ENCODE data around the gene CYTH1.

The CYTH1 gene

DNA sequence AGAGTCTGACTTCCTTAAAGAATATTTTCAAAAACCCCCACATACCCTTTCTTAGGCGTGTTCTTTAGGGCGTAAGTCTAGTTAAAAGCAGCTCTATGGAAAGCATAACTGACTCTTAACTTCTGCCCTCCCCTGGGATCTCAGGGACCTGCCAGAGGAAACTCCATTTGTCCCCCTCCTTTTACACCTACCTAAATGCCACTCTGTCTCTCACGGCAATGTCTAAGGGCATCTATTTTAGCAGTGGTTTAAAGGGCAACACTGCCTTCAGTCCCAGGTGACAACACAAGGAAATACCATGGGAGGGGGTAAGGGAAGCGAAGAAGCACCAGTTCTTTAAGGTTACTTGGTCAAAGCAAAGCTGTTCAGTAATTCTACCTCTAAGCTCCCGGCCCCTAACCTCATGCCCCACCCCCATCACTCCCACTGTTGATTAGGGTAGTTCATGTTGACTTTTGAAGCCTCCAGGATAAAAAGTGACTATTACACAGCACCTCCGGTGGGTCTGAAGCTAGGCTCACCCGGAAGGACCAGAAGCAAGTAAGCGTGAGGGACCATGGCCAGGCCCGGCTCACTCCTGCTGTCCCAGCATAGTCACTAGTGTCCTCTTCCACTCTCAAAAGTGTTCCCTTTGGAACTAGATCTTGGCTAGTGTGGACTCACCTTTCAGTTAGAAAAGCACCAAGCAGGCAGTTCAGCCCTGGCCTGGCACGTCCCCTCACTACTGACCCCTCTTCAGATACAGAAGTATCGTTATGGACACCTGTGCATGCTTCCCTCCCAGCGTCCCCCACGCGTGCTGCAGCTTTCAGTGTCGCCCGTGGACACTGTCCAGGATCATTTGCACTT lies 47.1 kb downstream of the CYTH1 start:
- no peak for DNase-seq
- TF ChIP-seq, protein P1, sequence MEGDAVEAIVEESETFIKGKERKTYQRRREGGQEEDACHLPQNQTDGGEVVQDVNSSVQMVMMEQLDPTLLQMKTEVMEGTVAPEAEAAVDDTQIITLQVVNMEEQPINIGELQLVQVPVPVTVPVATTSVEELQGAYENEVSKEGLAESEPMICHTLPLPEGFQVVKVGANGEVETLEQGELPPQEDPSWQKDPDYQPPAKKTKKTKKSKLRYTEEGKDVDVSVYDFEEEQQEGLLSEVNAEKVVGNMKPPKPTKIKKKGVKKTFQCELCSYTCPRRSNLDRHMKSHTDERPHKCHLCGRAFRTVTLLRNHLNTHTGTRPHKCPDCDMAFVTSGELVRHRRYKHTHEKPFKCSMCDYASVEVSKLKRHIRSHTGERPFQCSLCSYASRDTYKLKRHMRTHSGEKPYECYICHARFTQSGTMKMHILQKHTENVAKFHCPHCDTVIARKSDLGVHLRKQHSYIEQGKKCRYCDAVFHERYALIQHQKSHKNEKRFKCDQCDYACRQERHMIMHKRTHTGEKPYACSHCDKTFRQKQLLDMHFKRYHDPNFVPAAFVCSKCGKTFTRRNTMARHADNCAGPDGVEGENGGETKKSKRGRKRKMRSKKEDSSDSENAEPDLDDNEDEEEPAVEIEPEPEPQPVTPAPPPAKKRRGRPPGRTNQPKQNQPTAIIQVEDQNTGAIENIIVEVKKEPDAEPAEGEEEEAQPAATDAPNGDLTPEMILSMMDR (IDR thresholded peaks at IDR 0.05; ENCODE audit: low read depth, low read length, missing control alignments), result no peak
- H3K4me3 ChIP-seq (ENCODE audit: low read depth, low read length), result no peak overlapping the region
- no peaks in the 10 kb centered on the region for H3K36me3 ChIP-seq (replicated peaks)
- in situ Hi-C loops (cut with HindIII; ENCODE audit: low pct_ligation_motif_present, low sequenced_read_pairs), result no loop called here
- no peaks in the 10 kb centered on the region for H3K27me3 ChIP-seq (replicated peaks)
- no peak overlapping the region for H3K27ac ChIP-seq

GRCh38 chr17:78732354-78732753 lies 49.7 kb downstream of the CYTH1 start:
- in situ Hi-C loops (cut with HindIII; ENCODE audit: low pct_ligation_motif_present, low sequenced_read_pairs), result no loop called here
- DNase-seq, result no peak
- H3K27me3 ChIP-seq (replicated peaks), result no peaks in the 10 kb centered on the region
- no peaks in the 10 kb centered on the region for H3K36me3 ChIP-seq (replicated peaks)
- TF ChIP-seq, protein P1 (IDR thresholded peaks at IDR 0.05; ENCODE audit: low read depth, low read length, missing control alignments), result no peak
- no peak overlapping the region for H3K27ac ChIP-seq
- no peak overlapping the region for H3K4me3 ChIP-seq (ENCODE audit: low read depth, low read length)

GRCh38 chr17:78731904-78732303 lies 50.2 kb downstream of the CYTH1 start:
- TF ChIP-seq, protein P1 (IDR thresholded peaks at IDR 0.05; ENCODE audit: low read depth, low read length, missing control alignments), result no peak
- in situ Hi-C loops (cut with HindIII; ENCODE audit: low pct_ligation_motif_present, low sequenced_read_pairs), result no loop called here
- Histone ChIP-seq H3K36me3 (replicated peaks) (no peaks in the 10 kb centered on the region), H3K27ac (no peak overlapping the region), H3K4me3 (ENCODE audit: low read depth, low read length) (no peak overlapping the region), H3K27me3 (replicated peaks) (no peaks in the 10 kb centered on the region)
- DNase-seq, result no peak

DNA sequence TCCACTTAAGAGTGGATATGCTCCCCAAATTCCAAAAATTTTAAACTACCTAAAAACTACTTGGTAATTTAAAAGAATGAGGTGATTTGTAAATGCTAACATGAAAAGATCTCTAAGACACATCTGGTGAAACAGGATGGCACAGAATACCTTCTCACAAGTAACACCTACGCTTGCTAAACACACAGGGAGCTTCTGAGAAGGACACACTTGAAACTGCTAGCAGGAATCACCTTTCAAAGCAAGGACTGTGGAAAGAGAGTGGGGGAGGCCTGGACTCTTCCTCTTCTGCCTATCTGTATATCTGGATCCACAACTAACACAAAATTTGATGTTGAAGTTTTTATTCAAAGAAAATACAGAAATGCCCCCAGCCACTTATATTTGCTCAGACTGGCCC lies 52.4 kb downstream of the CYTH1 start:
- Histone ChIP-seq H3K27me3 (replicated peaks) (no peaks in the 10 kb centered on the region), H3K36me3 (replicated peaks) (no peaks in the 10 kb centered on the region), H3K27ac (no peak overlapping the region), H3K4me3 (ENCODE audit: low read depth, low read length) (no peak overlapping the region)
- TF ChIP-seq, protein P1 (IDR thresholded peaks at IDR 0.05; ENCODE audit: low read depth, low read length, missing control alignments), result no peak
- in situ Hi-C loops (cut with HindIII; ENCODE audit: low pct_ligation_motif_present, low sequenced_read_pairs), result no loop called here
- DNase-seq, result no peak

GRCh38 chr17:78728495-78728894 lies 53.6 kb downstream of the CYTH1 start:
- H3K27me3 ChIP-seq (replicated peaks), result no peaks in the 10 kb centered on the region
- TF ChIP-seq, protein P1 (IDR thresholded peaks at IDR 0.05; ENCODE audit: low read depth, low read length, missing control alignments), result no peak
- in situ Hi-C loops (cut with HindIII; ENCODE audit: low pct_ligation_motif_present, low sequenced_read_pairs), result no loop called here
- no peak overlapping the region for H3K4me3 ChIP-seq (ENCODE audit: low read depth, low read length)
- H3K36me3 ChIP-seq (replicated peaks), result no peaks in the 10 kb centered on the region
- no peak for DNase-seq
- no peak overlapping the region for H3K27ac ChIP-seq

All from brain microvascular endothelial cell (primary cell).